ENCODE data around the gene FAM241A. TPM values are rescaled to one million over a fixed set of nuclear protein-coding genes. Genes with fewer than 3 reads are reported as not detected.
"Not testable (repeated sequence)": the region's sequence is repeated elsewhere in the genome, so short reads cannot be mapped to it uniquely, and the experiment has no call there.

FAM241A gene
- total RNA-seq, 6 experiments from 2014 or later: 0.99 to 3.5 (median 2.1) TPM

DNA sequence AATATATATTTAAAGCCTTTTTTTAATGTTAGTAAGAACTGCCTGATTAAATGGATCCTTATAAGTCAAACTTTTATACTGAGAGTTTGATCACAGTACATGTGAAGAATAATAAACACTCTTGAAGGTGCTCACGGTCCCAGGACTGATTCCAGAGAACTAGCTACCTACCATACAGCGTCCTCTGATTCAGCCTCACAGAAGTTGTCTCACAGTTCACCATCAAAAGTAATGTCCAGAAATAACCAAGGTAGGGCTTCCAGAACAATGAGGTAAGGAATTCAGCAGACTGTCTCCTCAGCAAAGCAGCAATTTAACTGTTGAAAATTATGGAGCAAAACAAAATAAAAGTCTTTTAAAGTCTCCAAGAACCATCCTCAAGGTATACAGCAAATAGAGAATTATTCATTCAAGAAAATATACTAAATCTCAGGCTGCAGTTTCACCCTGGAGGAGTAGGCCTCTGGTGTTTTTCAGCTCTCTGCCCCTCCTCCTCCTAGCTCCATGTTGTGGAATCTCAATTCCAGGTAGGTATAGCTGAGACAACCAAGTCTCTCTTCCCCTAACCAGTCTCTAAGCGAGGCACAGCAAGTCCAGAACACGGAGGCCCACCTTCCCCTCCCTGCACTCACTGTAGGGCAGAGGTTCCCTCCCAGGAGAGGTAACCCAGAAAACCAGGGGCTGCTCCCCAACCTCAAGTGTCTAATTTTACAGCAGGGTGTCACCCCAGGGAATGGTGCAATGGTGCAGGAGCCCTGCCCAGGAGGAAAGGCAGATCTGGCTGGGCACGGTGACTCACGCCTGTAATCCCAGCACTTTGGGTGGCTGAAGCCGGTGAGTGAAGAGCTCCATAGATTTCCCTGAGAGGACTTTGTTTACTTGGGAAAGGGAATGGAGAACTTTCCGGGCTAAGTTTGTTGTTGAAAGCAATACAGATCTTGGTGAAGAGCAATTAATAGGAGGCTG, 28.6 kb downstream of the FAM241A start:
- Histone ChIP-seq H3K27ac (no peak overlapping the region), H3K27me3 (no peaks in the 10 kb centered on the region), H3K9me3 (no peaks in the 10 kb centered on the region), H3K36me3 (no peaks in the 10 kb centered on the region), H3K4me3 (no peak overlapping the region), H3K4me1 (no peaks in the 10 kb centered on the region)
- no peak for TF ChIP-seq POLR2A (IDR thresholded peaks at IDR 0.05)
- TF ChIP-seq, protein P1, sequence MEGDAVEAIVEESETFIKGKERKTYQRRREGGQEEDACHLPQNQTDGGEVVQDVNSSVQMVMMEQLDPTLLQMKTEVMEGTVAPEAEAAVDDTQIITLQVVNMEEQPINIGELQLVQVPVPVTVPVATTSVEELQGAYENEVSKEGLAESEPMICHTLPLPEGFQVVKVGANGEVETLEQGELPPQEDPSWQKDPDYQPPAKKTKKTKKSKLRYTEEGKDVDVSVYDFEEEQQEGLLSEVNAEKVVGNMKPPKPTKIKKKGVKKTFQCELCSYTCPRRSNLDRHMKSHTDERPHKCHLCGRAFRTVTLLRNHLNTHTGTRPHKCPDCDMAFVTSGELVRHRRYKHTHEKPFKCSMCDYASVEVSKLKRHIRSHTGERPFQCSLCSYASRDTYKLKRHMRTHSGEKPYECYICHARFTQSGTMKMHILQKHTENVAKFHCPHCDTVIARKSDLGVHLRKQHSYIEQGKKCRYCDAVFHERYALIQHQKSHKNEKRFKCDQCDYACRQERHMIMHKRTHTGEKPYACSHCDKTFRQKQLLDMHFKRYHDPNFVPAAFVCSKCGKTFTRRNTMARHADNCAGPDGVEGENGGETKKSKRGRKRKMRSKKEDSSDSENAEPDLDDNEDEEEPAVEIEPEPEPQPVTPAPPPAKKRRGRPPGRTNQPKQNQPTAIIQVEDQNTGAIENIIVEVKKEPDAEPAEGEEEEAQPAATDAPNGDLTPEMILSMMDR (IDR thresholded peaks at IDR 0.05): no peak
- DNase-seq (no peak), ATAC-seq (no peak)
- 97% methylated on average over 8 of the region's 8 CpGs for WGBS (ENCODE audit: insufficient coverage, low coverage, low lambda C conversion rate, missing lambda C conversion rate)
- intact Hi-C loops (cut with DNase I): no loop called here

DNA sequence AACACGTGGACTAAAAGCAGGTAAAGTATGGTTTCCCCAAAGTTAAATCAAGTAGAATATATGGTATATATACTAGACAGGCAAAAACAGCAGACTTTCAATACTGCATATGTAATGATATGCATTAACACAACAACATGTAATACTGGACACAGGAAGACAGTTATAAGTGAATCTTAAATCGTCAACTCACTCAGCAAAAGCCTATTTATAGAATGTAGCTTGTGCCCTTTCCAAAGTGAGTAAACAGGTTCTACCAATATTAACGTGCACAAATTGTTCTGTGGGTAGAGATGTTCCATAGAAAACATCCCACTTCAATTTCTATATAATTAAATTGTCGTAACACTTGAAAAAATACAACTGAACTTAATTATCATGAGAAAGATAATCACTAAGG, 30.6 kb downstream of the FAM241A start:
- intact Hi-C loops (cut with DNase I): no loop called here
- H3K9me3 ChIP-seq: no peaks in the 10 kb centered on the region
- H3K36me3 ChIP-seq: no peaks in the 10 kb centered on the region
- H3K4me3 ChIP-seq: no peak overlapping the region
- no peak for ATAC-seq
- no peak for DNase-seq
- no peaks in the 10 kb centered on the region for H3K4me1 ChIP-seq
- H3K27me3 ChIP-seq: no peaks in the 10 kb centered on the region
- no peak for TF ChIP-seq POLR2A (IDR thresholded peaks at IDR 0.05)
- TF ChIP-seq, protein P1 (IDR thresholded peaks at IDR 0.05): no peak
- 83% methylated on average over 4 of the region's 4 CpGs for WGBS (ENCODE audit: insufficient coverage, low coverage, low lambda C conversion rate, missing lambda C conversion rate)
- no peak overlapping the region for H3K27ac ChIP-seq

DNA sequence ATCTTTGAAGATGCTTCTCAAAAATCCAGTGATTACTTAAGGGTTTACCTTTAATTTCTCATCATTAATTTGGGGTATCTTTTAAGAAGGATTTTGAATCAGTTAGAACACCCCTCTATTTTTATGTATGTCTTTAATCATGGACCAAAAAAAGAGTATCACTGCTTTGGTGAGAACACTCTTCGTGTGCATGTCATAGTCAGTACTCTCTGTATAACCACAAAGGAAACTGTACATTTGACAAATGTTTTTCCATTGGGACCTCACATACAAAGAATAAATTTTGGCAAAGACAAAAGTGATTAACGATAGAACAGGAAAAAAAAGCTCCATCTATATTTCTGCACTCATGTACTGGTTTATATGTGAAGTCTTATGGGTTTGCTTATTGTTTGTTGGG, 31.3 kb downstream of the FAM241A start:
- H3K4me1 ChIP-seq: no peaks in the 10 kb centered on the region
- H3K9me3 ChIP-seq: no peaks in the 10 kb centered on the region
- WGBS (ENCODE audit: insufficient coverage, low coverage, low lambda C conversion rate, missing lambda C conversion rate): 63% methylated on average over 2 of the region's 2 CpGs
- intact Hi-C loops (cut with DNase I): no loop called here
- no peak overlapping the region for H3K4me3 ChIP-seq
- no peaks in the 10 kb centered on the region for H3K36me3 ChIP-seq
- H3K27ac ChIP-seq: no peak overlapping the region
- no peak for ATAC-seq
- no peaks in the 10 kb centered on the region for H3K27me3 ChIP-seq
- TF ChIP-seq, protein P1 (IDR thresholded peaks at IDR 0.05): no peak
- TF ChIP-seq POLR2A (IDR thresholded peaks at IDR 0.05): no peak
- DNase-seq: no peak

DNA sequence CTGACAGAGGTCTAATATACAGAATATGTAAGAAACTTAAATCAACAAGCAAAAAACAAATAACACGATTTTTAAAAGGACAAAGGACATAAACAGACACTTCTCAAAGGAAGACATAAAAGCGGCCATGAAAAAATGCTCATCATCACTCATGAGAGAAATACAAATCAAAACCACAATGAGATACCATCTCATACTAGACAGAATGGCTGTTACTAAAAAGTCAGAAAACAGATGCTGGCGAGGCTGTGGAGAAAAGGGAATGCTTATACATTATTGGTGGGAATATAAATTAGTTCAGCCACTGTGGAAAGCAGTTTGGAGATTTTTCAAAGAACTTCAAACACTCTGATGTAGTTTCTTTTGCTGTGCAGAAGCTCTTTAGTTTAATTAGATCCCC, 33.5 kb downstream of the FAM241A start:
- H3K4me1 ChIP-seq; intact Hi-C loops (cut with DNase I); DNase-seq; H3K27ac ChIP-seq; H3K36me3 ChIP-seq; H3K9me3 ChIP-seq; H3K27me3 ChIP-seq; ATAC-seq; H3K4me3 ChIP-seq: not testable (repeated sequence)
- WGBS (ENCODE audit: insufficient coverage, low coverage, low lambda C conversion rate, missing lambda C conversion rate): 98% methylated on average over 3 of the region's 3 CpGs

DNA sequence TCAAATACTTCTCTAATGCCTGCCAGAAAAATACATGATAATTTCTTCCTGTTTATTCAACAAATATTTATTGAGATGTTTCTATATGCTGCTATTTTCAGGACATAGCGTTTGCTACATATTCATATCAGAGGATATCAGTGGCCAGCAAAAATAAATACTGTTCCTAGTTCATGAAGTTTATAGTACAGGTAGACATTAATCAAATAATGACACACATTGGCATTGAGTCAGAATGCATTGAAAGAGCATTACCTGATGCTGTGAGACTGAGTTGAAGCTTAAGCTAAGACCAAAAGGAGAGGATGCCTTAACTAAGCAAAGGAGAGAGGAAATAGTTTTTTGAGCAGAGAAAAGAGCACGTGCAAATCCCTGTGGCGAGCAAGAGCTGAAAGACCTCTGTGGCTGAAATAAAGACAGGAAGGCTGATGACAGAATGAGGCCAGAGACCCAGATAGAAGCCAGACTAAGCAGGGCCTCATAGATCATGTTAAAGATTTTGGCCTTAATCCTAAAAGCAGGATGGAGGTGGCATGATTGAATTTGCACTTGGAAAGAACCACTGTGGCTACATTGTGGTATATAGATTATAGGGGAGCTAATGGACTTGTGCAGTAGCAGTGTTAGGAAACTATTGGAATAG, 36.2 kb downstream of the FAM241A start:
- intact Hi-C loops (cut with DNase I): no loop called here
- H3K4me1 ChIP-seq: peaks cover 0 to 9% (median 1%) of the 10 kb centered on the region in 4 donors
- DNase-seq (no peak), ATAC-seq (peak in 1 of 4 donors; percentile 48)
- no peaks in the 10 kb centered on the region for H3K9me3 ChIP-seq
- no peaks in the 10 kb centered on the region for H3K27me3 ChIP-seq
- H3K4me3 ChIP-seq: no peak overlapping the region
- no peaks in the 10 kb centered on the region for H3K36me3 ChIP-seq
- no peak for TF ChIP-seq POLR2A (IDR thresholded peaks at IDR 0.05)
- H3K27ac ChIP-seq: no peak overlapping the region
- 93% methylated on average over 3 of the region's 3 CpGs for WGBS (ENCODE audit: insufficient coverage, low coverage, low lambda C conversion rate, missing lambda C conversion rate)

All from right lobe of liver (tissue), 6 donors.